HL-60 (cell line): ENCODE data around the gene MSH5.
A peak's percentile ranks its signal among the peaks of the same experiment; 100 is the strongest.

Experiments used
- DNase-seq, 2 experiments: peaks; one replicate each; pipeline ENCODE4 v3.0.0-alpha.2; 2010 to 2020; ENCODE audit warnings: low read depth in 1 of 2, low spot score in 1 of 2
- H3K27ac ChIP-seq: fragments of 250-450 bp; sonication (Bioruptor Pico); replicated peaks from 2 replicates; pipeline ENCODE4 v1.5.1; 2020; ENCODE audit warnings: mild to moderate bottlenecking, moderate library complexity
- H3K27me3 ChIP-seq: fragments of 250-450 bp; sonication (Bioruptor Pico); 2 replicates; pipeline ENCODE4 v1.5.1; 2021; ENCODE audit warnings: mild to moderate bottlenecking, moderate library complexity; ENCODE audit not compliant: insufficient read depth, poor library complexity, severe bottlenecking
- H3K4me3 ChIP-seq: replicated peaks from 2 replicates; pipeline ENCODE4 v1.5.1; 2011; ENCODE audit warnings: mild to moderate bottlenecking, control low read depth, low read length; ENCODE audit not compliant: insufficient read depth
- GABPA ChIP-seq: IDR thresholded peaks from 2 replicates; pipeline ENCODE4 v1.6.1; 2012; ENCODE audit warnings: low read depth
- POLR2AphosphoS5 ChIP-seq: IDR thresholded peaks from 2 replicates; pipeline ENCODE4 v1.6.1; 2012; ENCODE audit warnings: low read depth
- SPI1 ChIP-seq: IDR thresholded peaks from 2 replicates; pipeline ENCODE4 v1.6.1; 2012; ENCODE audit warnings: low read depth, mild to moderate bottlenecking, borderline replicate concordance
- TF ChIP-seq, protein P1 (sequence below): IDR thresholded peaks from one replicate; pipeline ENCODE4 v1.5.1; 2011; ENCODE audit warnings: low read length, control low read depth, inconsistent platforms; ENCODE audit not compliant: insufficient read depth
- TF ChIP-seq, protein P2 (sequence below): IDR thresholded peaks from 2 replicates; pipeline ENCODE4 v1.6.1; 2012; ENCODE audit warnings: low read depth; ENCODE audit not compliant: insufficient replicate concordance

The MSH5 gene

DNA sequence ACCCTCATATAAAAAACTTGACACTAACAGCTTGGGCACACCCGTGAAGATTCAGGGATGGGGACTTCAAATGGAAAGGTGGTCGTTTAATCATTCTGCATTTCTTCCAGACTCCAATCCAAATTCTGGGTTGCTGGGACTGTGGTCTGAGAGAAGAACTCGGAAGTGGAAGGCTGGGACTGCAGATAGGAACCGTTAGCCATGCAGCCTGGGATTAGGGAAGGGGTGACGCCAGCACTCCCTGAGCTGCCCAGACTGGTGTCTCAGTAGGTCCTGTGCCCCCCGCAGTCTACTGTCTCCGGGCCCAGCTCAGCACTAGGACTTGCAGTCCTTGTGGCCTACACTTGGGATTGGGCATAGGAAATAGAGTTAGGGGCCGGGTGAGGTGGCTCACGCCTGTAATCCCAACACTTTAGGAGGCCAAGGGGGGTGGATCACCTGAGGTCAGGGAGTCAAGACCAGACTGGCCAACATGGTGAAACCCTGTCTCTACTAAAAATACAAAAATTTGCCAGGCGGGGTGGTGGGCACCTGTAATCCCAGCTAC lies 3.0 kb upstream of the MSH5 start:
- TF ChIP-seq GABPA = no peak
- TF ChIP-seq, protein P1, sequence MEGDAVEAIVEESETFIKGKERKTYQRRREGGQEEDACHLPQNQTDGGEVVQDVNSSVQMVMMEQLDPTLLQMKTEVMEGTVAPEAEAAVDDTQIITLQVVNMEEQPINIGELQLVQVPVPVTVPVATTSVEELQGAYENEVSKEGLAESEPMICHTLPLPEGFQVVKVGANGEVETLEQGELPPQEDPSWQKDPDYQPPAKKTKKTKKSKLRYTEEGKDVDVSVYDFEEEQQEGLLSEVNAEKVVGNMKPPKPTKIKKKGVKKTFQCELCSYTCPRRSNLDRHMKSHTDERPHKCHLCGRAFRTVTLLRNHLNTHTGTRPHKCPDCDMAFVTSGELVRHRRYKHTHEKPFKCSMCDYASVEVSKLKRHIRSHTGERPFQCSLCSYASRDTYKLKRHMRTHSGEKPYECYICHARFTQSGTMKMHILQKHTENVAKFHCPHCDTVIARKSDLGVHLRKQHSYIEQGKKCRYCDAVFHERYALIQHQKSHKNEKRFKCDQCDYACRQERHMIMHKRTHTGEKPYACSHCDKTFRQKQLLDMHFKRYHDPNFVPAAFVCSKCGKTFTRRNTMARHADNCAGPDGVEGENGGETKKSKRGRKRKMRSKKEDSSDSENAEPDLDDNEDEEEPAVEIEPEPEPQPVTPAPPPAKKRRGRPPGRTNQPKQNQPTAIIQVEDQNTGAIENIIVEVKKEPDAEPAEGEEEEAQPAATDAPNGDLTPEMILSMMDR = no peak
- TF ChIP-seq, protein P2, sequence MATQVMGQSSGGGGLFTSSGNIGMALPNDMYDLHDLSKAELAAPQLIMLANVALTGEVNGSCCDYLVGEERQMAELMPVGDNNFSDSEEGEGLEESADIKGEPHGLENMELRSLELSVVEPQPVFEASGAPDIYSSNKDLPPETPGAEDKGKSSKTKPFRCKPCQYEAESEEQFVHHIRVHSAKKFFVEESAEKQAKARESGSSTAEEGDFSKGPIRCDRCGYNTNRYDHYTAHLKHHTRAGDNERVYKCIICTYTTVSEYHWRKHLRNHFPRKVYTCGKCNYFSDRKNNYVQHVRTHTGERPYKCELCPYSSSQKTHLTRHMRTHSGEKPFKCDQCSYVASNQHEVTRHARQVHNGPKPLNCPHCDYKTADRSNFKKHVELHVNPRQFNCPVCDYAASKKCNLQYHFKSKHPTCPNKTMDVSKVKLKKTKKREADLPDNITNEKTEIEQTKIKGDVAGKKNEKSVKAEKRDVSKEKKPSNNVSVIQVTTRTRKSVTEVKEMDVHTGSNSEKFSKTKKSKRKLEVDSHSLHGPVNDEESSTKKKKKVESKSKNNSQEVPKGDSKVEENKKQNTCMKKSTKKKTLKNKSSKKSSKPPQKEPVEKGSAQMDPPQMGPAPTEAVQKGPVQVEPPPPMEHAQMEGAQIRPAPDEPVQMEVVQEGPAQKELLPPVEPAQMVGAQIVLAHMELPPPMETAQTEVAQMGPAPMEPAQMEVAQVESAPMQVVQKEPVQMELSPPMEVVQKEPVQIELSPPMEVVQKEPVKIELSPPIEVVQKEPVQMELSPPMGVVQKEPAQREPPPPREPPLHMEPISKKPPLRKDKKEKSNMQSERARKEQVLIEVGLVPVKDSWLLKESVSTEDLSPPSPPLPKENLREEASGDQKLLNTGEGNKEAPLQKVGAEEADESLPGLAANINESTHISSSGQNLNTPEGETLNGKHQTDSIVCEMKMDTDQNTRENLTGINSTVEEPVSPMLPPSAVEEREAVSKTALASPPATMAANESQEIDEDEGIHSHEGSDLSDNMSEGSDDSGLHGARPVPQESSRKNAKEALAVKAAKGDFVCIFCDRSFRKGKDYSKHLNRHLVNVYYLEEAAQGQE = no peak
- TF ChIP-seq SPI1 = 0 out of 2 replicates have a peak, but pooled peaks have one; percentile 3
- TF ChIP-seq POLR2AphosphoS5 = no peak; the same call in none of the 2 replicates
- Histone ChIP-seq H3K4me3 (peak overlapping the region; percentile 92), H3K27me3 (no peaks in the 10 kb centered on the region), H3K27ac (peak overlapping the region; percentile 99)
- DNase-seq = peak in 1 of 2 experiments; percentile 27

DNA sequence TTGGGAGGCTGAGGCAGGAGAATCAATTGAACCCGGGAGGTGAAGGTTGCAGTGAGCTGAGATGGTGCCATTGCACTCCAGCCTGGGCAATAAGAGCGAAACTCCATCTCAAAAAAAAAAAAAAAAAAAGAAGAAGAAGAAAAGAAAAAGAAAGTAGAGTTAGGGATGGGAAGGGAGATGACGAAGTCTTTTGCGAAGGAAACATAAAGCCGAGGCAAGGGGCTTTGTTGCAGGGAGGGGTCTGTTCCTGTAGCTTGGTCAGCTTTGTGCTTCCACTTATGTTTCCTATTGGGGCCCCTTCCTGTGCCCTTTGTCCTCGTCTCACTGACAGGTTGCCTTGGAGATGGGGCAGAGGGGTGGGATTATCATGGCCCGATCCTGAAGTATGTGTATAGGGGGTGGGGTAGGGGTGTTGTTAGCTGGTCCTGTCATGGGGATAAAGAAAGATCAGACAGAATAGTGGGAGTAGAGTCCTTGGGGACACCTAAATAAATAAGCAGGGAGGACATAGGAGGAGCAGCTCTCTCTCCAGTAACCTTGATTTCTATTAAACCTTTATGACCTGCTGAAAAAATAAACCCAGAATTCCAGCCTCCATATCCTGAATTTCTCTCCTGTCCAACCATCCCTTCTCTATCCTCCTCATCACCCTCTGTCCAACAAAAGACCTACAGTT lies 2.4 kb upstream of the MSH5 start:
- TF ChIP-seq, protein P1 = no peak
- TF ChIP-seq, protein P2 = no peak
- peak; percentile 0; the same call in 1 of the 2 replicates for TF ChIP-seq POLR2AphosphoS5
- Histone ChIP-seq H3K27ac (peak overlapping the region; percentile 99), H3K27me3 (no peaks in the 10 kb centered on the region), H3K4me3 (no peak overlapping the region)
- DNase-seq = peak; percentile 67 to 79

DNA sequence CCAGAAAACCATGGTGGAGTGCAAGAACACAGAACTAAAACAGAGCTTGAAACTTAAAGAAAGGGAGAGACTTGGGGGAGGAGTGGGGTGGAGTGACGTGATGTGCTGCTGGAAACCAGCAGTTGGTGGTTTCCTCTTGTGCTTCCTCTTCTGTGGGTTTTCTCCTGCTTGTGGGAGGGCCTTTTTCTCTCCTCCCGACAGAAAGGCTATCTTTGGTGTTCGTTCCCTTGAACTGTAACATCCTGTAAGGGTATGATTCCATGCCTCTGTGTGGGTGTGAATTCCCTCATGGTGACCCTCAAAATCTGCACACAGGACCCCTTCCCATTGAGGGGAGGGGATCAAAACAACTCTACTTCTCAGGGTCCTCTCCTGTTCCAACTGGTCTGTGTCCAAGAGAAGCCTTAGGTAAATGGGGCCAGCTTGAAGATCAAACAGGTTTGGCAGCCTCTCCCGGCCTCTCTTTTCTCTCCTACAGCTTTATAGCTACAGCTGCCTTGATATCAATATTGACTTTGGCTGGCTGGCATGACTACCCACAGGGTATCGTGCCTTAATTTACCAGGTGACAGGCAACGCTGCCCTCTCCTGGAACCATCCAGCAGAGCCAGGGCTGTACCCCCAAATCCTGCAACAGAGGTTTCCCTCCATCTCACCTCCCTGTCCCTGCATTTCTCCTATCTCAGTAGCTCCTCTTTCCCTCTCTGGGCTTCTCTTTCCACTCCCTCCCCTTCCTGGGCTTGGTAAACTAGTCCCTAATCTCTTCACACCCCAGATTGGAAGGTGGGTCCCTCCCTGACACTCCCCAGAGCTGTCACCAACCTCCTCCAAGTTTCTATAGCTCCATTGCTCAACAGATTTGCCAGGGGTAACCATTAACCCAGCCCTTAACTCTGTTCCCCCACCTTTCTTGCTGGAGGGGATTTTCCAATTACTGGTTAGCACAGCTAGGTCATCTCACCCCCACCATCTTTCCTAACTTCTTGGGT lies 1.5 kb upstream of the MSH5 start:
- Histone ChIP-seq H3K27ac (peak overlapping the region; percentile 99), H3K4me3 (no peak overlapping the region; the same call in 1 of the 2 replicates), H3K27me3 (no peaks in the 10 kb centered on the region)
- peak; percentile 90 to 94 for DNase-seq
- TF ChIP-seq POLR2AphosphoS5 (peak; percentile 87), SPI1 (peak; percentile 67; the same call in 1 of the 2 replicates), GABPA (no peak)
- TF ChIP-seq, protein P1 = no peak
- TF ChIP-seq, protein P2 = no peak
